IPS-NIHi7 (cell line): ENCODE measurements around the gene TMEM41A.

Experiments
- DNase-seq: peaks from one replicate; pipeline ENCODE4 v3.0.0; 2012; ENCODE audit warnings: mixed read lengths; ENCODE audit errors: extremely low spot score

The TMEM41A gene

GRCh38 chr3:185498503-185499396, at the start of gene TMEM41A:
Gene TMEM41A (minus strand): TSS chr3:185499035. CDS start chr3:185498961, 74 bp downstream.
- DNase-seq, result peak; percentile 100

DNA sequence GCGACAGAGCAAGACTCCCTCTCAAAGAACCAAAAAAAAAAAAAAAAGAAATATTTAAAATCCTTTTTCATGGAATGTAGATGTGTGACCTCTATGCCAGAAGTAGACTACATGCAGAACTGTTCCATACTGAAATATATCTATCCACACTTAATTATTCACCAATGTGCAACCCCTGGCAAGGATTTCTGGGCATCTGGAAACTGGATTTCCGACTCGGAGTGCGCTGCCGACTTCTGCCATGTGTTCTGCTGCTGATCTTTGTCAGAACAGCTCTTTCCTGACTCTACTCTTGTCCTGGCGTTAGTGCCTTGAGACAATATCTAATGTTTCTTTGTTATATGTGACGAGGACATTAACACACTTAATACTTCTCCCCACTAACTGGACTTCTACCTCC, 41.9 kb upstream of the TMEM41A start:
- no peak for DNase-seq

- DNase-seq, result no peak
Measured at GRCh38 chr3:185539934-185540333, 41.1 kb upstream of the TMEM41A start.

DNA sequence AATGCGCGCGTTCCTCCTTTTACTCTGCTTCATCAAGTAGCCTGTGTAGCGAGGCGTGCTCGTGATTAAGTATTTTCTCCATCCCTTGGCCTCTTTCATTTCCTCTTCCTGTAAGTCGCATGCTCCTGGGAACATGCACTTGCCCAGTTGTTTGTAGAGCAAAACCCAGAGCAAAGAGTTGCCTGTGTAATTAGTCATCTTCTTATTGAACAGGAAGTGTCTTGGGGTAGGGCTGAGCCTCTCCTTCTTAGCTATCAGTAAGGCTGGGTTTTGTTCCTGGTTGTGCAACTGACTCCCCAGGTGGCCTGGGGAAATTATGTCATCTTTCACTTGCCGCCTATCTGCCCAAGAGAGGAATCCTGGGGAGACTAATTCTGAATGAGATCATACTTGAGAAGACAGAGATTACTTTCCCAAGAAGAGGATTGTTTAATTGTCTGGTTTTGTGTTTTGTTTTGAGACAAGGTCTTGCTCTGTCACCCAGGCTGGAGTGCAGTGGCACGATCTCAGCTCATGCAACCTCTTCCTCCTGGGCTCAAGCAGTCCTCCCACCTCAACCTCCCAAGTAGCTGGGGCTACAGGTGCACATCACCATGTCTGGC, 38.6 kb upstream of the TMEM41A start:
- no peak for DNase-seq

DNA sequence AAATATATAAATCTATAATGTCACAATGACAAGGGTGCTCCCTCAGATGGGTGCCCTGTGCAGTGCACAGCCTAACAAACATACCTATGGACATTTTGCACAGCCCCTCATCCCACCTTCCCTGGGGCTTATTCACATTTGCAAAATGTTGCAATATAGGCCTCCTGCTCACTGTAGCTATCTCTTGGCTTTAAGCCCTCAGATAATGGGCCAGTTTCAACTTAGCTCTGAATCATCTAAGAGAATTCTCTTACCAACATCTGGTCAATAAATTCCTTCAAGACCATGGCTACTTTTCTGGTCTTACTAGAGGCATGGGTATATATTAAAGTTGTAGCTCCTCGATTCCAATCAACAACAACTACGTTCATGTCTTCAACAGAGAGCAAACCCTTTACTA, 35.7 kb upstream of the TMEM41A start:
- DNase-seq, result no peak

DNA sequence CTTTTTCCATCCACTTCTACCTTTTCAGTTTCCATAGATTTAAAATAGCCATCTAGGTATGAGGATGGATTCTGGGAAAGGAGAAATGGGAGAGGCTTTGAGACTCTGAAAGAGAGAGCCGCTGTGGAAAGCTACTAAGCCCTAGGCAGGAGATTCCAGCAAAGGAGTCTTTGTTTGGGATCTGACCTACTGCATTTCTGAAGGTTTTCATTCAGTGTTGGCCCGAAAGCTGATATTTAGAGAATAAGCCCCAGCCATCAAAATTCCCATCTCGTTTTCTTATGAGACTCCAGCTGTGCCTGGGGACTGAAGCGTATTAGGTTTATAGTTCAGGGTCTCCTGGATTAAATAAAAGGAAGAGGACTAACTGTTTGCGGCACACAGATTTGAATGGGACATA, 34.1 kb upstream of the TMEM41A start:
- no peak for DNase-seq

DNA sequence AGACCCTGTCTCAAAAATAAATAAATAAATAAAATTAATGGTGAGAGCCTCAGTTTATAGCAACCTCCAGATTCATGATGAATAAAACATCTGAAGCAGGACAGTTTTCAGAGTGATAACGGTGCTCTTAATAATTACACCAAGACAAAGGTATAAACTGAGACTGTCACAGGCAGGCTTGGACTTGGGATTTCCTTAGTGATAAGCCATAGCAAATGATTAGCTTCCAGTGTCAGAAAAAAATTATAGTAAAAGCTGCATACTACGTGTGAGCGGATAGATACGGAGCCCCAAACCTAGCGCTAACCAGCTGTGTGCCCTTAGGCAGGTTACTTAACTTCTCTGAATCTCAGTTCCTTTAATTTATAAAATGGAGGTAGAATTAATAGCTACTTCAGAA, 32.0 kb upstream of the TMEM41A start:
- no peak for DNase-seq

DNA sequence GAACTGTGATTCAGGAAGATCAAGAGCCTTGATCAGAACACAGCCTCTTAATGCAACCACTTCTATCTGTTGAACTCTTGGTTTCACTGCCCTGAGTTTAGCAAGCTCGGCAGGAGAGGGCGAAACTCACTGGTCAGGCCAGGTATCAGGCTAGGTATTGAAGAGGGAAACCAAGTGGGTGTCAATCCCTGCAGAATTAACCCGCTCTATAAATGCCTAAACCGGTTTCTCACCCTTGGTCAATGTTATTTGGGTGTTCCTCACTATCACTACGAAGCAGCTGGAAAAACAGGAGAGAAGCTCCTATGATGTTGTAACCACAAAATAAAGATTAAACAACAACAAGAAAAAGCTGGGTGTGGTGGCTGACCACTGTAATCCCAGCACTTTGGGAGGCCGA, 29.7 kb upstream of the TMEM41A start:
- no peak for DNase-seq

DNA sequence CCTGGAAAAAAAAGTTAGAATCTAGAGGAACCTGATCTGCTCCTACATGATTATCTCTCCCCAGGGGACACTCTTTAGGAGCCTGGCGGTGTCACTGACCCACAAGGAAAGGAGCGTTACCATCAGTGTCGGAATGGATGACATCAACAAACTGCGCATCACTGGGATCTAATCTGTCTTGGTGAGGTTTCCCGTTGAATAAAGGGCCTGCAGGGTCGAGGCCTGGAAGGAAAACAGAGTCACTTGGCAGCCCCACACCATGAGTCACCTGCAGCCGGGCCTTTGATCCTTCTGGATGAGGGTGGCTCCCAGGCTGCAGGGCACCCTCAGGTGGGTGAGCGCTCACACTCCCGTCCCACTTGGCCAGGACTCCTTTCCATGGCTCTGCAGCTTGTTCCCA, 28.5 kb upstream of the TMEM41A start:
- DNase-seq, result no peak

GRCh38 chr3:185526349-185526951, 27.6 kb upstream of the TMEM41A start:
- no peak for DNase-seq

DNA sequence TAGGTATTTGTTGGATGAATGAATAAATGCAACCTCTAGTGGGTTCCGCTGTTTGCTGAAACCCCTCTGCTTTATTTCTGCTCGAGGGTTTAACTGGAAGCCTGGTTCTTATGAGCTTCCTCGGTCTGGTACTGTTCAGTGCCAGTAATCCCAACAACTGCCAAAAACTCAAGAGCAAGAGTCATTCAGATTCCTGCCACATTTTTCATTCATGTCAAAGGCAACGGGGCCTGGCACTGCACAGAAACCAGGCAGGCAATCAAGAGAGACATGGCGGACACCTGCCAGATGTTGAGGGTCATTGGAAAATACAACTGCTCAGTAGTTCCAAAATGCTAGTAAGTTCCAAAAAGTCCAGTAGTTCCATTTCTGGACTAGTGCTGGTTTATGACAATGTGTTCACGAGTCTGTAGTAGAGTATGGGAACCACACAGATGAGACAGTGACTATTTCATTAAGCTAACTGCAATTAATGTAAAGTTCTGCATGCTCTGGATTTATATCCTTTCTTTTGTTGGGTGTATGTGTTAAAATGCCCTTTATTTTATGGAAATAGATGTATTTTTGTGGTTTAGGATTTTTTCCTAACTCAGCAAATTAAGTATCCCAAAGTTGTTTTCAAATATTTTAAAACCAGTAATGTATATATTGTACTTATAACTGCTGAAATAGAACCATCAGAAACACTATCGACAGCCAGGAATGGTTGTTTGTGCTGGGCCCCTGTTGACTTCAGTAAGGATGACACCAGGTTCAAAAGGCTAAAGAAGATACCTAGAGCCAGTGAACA, 22.7 kb upstream of the TMEM41A start:
- DNase-seq, result no peak

- no peak for DNase-seq
Measured at GRCh38 chr3:185519021-185519420, 20.2 kb upstream of the TMEM41A start.

- no peak for DNase-seq
Measured at GRCh38 chr3:185517387-185518130, 18.7 kb upstream of the TMEM41A start.

DNA sequence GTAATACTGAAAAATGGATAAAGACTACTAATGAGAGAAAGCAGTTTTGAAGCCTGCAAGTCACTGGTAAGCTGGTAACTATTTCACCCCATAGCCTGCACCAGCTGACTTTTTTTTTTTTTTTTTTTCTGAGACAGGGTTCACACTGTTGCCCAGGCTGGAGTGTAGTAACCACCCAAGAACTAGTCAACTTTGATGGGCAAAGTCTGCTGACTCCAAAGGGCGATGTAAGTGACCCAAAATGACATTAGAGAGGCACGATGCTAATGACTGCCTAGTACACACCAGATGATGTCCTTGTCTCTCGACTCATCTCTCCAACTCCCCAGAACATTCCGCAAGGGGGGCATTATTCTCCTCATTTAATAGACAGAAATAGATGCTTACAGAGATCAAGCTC, 12.9 kb upstream of the TMEM41A start:
- no peak for DNase-seq

DNA sequence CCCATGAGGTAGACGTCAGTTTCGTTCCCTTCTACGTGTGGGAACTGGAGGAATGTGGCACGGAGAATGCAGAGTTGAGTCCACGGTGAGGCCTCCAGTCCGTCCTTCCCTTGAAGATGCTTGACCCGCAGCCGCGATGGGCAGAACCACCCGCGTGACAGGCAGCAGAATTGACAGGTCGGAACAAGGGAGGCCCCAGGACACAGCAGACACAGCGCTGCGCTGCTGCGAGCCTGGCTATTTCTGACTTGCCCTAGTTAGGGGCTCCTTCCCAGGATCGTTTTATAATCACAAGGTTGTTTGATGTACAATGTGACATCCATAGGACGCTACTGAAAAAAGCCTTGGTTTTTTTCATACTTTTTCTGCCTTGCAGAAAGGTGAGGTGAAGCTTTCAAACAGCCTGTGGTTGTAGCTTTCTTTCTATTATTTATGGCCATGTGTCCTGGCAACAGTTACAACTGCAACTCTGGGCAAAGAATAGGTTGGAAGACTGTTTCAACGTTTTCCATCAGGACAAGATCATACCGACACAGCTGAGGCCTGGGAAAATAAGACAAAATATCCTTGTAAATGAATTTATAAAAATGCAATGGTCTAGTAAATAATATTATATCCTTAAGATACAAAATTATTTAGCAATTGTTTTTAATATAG, 9.6 kb upstream of the TMEM41A start:
- no peak for DNase-seq

DNA sequence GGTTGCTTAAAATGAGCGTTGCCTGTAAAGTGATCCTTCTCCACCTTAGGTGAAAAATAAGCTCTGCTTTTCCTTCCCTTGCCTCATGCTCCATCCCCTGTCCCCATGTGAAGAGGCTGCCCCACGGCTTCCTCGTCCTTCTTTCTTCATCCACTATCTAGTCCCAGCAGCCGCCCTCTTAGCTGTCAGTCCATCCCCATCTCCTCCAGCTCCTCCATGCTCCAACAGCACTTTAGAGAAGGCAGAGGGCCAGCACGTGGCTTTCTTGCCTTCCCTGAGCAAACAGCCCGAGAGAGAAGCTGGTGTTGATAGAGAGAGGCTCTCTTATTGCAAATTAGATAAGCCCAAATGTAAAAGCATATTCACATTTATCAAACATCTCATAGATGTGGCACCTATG, 9.0 kb upstream of the TMEM41A start:
- no peak for DNase-seq

- DNase-seq, result no peak
Measured at GRCh38 chr3:185504636-185505035, 5.8 kb upstream of the TMEM41A start.

- DNase-seq, result no peak
Measured at GRCh38 chr3:185503521-185503920, 4.7 kb upstream of the TMEM41A start.

DNA sequence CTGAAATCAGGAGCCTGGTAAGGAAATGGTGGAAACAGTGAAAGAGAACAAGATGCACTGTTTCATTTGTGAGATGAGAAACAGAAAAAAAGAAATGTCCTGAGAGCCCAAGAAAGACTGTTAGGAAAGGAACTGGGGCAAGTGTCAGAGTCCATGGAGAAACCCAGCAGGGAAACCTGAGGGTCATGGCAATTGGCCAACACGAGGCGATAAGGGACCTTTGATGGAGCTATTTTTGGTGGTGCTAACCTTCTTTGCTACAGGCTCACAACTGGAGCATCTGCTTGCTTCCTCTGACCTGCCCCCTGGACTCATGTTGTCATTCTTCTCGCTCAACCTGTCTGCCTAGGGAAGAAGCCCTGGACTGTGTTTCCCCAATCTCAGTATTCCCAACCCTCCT, 4.2 kb upstream of the TMEM41A start:
- DNase-seq, result no peak

DNA sequence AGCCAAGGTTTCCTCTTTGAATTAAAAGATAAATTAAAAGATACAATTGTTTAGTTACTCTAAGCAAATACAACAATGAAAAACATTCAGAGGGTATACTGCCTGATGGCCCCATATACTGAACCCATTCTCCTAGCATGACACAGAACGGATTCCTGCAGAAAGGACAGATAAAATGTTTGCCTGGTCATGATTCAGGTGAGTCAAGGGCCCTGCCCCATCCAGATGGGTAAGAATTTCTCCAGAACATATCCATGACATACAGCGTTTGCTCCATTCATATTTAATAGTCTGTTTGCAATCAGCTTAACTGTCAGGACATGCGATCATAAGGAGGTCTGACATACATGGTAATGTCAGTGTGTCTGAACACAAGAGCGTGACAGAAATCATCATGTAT, 8.6 kb downstream of the TMEM41A start:
- DNase-seq, result no peak

DNA sequence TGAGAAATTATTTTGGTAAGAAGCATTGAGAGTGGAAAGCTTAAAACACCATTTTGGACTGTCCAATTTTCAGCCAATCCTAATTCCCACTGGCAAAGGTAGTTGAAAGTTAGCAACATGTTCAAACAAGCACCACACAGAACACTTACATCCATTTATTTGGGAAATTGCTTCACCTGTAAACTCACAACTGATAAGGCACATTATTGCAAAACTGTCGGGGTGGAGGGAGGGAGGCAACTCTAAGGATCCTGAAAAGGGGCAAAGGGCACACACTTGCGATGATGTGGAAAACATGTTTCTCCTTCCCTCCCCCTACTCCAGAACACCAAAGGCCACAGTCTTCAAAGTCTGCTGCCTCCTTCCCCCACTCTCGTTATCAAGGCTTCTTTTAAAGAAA, 9.4 kb downstream of the TMEM41A start:
- no peak for DNase-seq
